HG02763 (cell line): Measurements from ENCODE around the gene RRM2.
"Not testable (repeated sequence)": the region's sequence is repeated elsewhere in the genome, so short reads cannot be mapped to it uniquely, and the experiment has no call there.

Source experiments
- ATAC-seq: cut with Tn5 transposase; IDR thresholded peaks from one replicate; pipeline ENCODE4 v1.9.1; 2021; ENCODE audit warnings: mild to moderate bottlenecking, moderate library complexity; ENCODE audit not compliant: unreplicated experiment

Gene RRM2

DNA sequence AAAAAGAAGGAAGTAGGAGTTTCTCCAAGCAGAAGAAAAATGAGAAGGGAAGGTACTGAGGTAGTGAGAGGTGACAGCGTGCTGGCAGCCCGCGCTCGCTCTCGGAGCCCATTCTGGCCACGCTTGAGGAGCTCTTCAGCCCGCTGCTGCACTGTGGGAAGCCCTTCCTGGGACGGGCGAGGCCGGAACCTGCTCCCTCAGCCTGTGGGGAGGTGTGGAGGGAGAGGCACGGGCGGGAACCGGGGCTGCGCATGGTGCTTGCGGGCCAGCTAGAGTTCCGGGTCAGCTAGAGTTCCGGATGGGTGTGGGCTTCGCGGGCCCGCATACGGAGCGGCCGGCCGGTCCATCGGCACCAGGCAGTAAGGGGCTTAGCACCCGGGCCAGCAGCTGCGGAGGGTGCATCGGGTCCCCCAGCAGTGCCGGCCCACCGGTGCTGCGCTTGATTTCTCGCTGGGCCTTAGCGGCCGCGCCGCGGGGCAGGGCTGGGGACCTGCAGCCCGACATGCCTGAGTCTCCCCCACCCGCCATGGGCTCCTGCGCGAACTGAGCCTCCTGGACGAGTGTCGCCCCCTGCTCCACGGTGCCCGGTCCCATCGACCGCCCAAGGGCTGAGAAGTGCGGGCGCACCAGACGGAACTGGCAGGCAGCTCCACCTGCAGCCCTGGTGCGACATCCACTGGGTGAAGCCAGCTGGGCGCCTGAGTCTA is 31.2 kb upstream of the RRM2 start:
- ATAC-seq = peak; percentile 34

DNA sequence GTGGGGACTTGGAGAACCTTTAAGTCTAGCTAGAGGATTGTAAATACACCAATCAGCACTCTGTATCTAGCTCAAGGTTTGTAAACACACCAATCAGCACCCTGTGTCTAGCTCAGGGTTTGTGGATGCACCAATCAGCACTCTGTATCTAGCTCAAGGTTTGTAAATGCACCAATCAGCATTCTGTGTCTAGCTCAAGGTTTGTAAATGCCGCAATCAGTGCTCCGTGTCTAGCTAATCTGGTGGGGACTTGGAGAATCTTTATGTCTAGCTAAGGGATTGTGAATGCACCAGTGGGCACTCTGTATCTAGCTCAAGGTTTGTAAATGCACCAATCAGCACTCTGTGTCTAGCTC is 30.7 kb upstream of the RRM2 start:
- ATAC-seq = not testable (repeated sequence)

DNA sequence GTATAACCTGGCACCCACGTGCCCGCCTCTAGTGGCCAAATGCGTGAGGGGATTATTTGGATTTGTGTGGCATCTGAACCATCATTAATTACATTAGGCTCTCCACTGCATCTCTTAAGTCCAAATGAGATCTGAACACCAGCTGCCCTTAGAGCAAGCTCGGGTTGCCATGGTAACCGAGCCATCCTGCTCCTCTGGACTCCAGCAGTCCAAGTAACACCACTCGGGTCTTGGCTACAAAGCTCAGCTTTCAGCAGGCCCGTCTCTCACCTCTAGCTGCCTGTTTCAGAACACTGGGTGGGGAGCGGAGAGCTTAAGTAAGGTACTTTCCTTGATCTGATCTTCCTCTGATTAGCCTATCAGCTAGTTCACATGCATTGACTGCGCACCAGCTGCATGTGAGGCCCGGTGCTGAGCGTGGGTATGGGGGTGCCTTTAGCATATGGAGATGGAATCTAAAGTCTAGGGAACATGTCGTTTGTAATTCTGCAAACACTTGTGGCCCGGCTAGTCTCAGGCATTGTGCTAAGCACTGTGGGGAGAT is 28.2 kb upstream of the RRM2 start:
- ATAC-seq = no peak

DNA sequence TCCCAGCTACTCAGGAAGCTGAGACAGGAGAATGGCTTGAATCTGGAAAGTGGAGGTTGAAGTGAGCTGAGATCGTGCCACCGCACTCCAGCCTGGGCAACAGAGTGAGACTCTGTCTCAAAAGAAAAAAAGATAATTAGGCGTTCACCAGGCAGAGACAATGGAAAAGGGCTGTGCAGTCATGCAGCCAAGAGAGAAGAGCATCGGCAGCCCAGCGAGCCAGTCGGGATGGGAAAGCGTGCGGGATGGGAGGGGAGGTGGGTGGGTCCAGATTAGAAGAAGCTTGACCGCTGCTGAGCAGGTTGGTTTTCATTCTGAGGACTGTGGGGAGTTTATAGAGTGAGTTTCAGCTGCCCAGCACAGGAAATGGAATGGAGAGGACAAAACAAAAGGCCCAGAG is 27.4 kb upstream of the RRM2 start:
- ATAC-seq = no peak

DNA sequence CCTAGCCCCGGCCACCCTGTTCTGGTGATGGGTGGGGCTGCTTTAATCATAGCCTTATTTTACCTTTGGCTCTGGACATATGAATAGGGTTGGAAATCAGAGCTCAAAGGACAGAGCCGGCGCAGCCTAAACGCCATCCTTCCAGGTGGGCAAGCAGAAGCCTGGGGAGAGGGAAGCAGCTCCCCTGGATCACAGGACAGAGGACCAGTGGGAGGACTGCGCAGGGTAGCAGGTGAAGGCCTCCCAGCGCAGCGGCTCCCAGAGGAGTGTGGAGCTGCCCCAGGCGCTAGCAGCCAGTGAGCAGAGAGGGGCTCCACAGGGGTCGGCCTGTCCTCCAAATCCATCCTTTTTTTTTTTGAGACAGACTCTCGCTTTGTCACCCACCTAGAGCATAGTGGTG is 25.9 kb upstream of the RRM2 start:
- ATAC-seq = no peak

DNA sequence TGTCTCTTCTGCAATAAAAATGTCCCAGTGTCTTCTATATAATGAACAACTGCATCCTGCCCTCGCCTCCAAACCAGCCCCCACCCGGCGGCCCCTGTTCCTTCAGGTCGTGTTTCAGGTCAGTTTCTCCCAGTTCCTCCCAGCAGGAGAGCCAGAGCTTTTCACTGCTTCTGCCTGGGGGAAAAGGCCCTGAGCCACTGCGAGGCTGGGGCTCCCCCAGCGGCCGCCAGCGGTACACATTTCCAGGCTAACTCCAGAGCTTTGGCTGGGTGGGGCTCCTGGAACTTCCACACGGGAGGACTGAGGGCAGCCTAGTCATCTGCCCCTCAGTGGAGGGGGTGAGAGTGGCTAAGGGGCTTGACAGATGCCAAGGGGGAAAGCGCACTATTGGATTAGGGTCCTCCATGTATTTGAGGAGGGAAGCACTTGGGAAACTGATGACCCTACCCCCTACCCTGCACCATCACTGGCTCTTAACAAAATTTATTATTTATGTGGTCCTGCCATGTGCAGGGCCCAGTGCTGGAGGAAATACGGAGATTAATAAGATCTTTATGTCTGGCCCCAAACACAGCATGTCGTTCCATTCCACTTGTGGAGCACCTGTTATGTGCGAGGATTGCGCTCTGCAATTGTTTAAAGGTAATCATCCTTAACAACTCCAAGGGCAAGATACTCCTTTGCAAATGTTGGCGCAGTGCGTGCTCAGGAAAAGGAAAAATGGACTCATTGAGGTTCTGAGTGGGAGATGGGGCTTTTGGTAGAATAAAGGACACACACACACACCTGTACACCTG is 25.0 kb upstream of the RRM2 start:
- peak; percentile 78 for ATAC-seq

DNA sequence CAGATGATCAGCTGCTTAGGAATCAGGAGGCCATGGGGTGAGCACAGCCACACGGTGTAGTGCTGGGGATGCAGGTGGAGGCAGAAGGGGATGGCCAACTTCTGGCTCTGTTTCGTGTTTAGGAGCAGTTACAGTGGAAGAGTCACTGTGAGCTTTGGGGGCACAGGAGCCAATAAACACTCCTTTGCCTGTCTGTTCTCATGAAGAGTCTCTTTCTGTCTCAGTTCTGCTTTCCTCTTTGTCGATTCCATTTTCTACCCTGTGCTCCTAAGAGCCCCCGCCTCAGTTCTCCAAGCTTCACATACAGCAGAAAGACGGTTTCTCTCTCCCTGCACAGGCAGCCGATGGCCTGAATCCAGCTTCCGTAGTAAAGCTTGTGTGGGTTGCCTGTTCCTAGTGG is 21.0 kb upstream of the RRM2 start:
- no peak for ATAC-seq

DNA sequence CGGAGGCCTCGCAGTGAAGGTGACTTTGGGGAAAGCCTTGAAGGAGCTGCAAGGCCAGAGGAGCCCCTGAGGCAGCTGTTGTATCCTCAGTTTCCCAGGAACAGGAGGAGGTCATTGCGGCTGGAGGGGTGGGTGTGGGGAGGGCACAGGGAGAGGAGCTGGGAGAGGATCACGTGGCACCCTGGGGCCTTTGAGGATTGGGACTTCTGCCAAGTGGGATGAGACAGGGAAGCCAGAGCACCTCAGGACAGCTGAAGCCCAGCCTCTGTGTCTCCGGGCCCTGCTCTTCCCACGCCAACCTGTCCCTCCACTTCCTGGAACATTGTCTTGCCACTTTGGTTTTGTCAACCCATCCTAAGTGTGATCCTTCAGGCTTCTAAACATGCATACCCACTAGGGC is 19.4 kb upstream of the RRM2 start:
- ATAC-seq = no peak

DNA sequence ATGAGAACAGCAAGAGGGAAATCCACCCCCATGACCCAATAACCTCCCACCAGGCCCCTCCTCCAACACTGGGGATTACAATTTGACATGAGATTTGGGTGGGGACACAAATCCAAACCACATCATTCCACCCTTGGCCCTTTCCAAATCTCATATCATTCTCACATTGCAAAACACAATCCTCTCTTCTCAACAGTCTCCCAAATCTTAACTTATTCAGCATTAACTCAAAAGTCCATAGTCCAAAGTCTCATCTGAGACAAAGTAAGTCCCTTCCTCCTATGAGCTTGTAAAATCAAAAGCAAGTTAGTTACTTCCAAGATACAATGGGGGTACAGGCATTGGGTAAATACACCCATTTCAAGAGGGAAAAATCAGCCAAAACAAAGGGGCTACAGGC is 17.6 kb upstream of the RRM2 start:
- not testable (repeated sequence) for ATAC-seq

DNA sequence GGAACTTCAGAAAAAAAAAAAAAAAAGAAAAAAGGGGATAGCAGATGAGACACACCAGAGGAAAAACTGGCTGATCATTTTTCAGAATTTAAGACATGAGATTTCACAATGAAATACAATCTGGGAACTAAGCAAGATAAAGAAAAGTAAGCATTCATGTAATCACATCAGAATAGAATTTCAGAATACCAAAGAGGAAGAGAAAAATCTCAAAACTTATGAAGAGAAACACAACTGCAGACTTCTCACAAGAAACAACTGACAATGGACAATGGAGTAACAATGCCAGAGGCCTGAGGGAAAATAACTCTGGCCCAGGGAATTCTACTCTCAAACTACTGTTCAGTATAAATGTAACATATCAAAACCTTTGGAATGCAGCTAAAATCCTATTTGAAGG is 13.2 kb upstream of the RRM2 start:
- ATAC-seq = no peak

DNA sequence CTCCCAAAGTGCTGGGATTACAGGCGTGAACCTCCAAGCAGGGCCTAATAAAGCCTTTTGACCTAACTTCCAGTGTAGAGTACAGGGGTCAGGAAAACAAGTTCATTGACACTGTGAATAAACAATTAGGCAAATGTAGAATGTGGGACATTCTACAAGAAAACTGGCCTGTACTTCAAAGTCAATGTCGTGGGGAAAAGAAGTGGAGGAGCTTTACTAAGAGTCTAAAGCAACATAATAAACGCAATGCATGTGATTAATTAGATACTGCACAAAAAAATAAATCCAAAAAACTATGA is 3.6 kb upstream of the RRM2 start:
- no peak for ATAC-seq

DNA sequence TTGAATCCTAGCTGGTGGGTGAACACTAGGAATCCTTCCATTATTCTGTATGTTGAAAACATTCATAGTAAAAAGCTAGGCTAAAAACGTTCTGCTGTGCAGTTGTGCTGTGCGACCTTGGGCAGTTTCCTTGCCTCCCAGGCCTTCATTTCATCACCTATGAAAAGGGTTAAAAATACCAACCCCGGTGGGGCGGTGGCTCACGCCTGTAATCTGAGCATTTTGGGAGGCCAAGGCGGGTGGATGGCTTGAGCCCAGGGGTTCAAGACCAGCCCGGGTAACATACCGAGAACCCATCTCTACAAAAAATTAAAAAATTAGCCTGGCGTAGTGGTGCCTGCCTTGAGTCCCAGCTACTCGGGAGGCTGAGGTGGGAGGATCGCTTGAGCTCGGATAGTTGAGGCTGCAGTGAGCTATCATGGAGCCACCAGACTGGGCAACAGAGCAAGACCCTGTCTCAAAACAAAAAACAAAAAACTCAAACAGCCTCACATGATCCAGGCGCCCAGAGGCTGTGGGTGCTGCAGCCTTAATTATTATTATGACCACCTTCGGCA is 2.9 kb upstream of the RRM2 start:
- no peak for ATAC-seq

DNA sequence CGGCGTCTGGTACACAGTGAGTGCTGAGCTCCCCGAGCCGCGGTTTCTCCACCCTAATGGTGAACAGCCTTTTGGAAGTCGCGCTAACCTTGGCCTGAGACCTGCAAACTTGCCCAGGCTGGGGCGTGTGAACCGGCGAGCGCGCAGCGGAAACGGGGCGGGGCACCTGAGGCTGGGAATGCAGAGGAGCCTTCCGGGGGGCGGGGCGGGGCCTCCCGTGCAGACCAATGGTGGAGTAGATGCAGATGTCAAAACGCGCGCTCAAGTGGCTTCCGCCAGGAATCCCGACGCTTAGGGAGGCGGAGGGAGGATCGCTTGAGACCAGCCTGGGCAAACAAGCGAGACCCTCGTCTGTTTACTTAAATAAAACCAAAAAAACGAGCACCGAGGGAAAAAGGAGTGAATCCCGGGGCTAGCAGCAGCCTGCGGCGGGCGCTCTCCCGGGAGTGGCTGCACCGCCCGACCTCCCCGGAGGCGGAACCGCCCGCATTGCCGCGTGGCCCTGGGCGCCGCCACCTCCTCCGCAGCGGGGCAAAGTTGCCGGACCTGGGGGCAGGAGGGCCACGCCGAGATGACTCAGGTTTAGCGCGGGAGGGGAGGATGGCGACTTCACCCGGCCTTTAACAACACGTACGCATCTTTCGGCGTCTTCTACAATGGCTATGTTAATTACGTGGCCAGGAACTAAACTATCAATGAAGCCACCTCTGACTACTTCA is 2.2 kb upstream of the RRM2 start:
- peak; percentile 51 for ATAC-seq

DNA sequence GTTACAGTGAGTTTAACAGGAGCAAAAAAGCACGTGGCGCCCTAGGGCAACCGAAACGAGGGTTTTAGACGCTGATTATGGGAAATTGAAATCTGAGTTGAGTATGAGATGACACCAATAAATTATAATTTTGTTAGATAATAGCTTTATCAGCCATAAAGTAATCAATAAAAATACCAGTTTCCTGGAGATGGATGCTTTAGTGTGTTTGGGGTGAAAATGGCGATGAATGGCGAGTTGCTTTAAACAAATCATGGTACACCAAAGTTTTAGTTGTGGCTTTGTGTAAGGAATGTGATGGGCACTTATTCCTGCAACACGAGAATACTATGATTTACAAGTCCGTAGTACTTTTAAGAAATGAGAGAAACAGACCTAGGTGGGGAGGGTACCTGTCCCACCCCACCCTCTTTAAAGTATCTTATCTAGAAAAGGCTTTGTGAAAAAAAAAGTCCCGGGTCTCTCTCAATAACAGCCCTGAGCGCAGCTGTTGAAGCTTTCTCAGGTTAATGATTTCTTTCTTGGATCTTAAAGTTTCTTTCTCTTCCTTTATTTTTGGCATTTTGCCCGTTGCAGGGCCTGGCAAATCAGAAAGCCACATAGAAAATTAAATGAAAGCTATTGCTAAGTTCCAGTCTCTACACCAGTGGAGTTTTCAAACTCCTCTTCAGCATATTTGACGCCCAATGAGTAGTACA is 1.5 kb upstream of the RRM2 start:
- no peak for ATAC-seq

DNA sequence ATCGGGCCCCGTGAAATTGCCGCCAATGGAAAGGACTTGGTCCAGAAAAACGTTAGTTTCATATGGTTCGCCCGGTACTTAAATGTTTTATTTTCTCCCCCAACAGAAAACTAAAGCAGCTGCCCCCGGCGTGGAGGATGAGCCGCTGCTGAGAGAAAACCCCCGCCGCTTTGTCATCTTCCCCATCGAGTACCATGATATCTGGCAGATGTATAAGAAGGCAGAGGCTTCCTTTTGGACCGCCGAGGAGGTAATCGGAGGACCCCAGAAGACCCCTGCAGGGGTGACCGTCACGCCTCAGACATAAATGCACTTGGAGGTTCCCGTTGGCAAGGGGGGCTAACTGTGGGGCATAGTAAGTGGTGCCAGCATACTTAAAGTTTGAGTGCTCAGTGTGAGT is 742 bp downstream of the RRM2 start:
- no peak for ATAC-seq

DNA sequence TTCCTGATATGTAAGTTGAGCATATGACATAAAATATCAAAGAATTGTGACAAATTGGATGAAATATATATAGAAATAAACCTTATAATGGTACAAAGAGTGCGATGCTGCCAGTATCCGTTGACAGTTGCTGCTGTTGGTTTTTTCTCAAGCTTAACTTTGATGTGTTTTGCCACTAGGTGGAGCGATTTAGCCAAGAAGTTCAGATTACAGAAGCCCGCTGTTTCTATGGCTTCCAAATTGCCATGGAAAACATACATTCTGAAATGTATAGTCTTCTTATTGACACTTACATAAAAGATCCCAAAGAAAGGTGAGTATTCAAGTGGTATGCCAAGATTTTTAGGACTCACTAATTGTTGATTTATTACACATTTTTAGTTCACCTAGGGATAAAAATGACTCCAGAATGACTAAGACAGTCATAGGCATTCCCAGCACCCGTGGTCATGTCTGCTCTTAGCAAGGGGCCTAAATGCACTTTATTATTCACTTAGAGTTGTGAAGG is 2.1 kb downstream of the RRM2 start:
- no peak for ATAC-seq

DNA sequence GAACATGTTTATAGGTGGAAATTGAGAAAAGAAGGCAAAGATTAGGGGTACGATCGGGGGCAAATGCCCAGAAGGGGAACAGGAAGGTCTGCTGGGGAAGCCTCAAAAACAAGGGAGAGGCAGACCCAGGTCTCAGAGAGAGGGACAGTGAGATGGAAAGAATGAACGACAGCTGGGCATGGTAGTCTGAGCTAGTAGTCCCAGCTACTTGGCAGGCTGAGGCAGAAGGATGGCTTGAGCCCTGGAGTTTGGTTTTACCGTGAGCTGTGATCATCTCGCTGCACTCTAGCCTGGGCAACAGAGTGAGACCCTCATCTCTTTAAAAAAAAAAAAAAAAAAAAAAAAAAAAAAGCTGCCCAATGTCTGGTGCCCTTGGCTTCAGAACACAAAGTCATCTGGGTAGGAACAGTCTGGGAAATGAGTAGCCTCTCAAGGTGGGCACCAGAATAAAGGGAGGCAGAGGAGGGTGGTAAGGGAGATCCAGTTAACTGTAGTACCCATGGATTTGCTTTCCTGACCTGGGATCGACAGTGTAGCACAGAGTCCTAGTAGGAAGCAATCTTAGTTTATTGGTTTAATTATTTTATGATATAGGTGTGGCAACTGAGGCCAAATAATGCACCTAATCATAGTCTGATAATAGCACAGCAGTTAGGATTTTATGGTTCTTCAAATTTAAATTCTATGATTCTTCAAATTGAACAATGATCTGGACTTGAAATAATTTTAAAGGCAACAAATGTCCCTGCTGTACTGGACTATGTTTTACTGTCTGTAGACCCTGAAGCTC is 3.5 kb downstream of the RRM2 start:
- no peak for ATAC-seq

DNA sequence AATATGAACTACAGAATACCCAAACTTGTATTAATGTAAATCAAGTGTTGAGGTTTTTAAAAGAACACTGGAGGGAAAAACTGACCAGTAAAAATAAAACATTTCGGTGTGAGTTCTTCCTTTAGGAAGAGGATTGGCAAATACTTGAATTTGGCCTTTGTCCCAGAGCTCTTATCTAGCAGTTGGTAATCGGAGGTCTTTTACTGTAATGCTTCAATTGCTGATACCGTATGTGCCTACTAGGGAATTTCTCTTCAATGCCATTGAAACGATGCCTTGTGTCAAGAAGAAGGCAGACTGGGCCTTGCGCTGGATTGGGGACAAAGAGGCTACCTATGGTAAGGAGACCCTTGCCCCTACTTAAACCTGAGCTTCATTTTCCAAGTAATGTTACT is 4.1 kb downstream of the RRM2 start:
- ATAC-seq = no peak

DNA sequence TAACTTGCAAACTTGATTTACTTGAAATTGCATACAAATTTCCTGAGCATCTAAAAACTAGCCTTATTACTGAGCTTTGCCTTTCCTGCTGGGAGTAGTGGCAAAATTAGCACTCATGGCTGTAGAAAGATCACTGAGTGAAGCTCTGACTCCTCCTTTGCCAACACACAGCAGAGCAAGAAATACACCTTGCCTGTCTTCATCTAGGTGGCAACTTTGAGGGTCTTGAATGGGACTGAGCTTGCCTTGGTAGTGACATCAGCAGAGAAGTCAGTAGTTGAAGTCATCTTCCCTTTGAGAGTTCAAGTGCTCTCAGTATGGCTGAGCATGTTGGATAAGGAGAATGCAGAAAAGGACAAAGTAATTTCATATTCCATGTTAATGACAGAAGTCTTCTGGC is 5.9 kb downstream of the RRM2 start:
- ATAC-seq = no peak

DNA sequence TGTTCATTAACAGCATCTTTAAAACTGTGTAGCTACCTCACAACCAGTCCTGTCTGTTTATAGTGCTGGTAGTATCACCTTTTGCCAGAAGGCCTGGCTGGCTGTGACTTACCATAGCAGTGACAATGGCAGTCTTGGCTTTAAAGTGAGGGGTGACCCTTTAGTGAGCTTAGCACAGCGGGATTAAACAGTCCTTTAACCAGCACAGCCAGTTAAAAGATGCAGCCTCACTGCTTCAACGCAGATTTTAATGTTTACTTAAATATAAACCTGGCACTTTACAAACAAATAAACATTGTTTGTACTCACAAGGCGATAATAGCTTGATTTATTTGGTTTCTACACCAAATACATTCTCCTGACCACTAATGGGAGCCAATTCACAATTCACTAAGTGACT is 7.0 kb downstream of the RRM2 start:
- ATAC-seq = no peak
